A549 (cell line): ENCODE measurements around the gene ZC3H12D. TPM values are rescaled to one million over a fixed set of nuclear protein-coding genes. Genes with fewer than 3 reads are reported as not detected.
A peak's percentile ranks its signal among the peaks of the same experiment; 100 is the strongest.

ENCODE experiments used
- ATAC-seq, 2 experiments: fragments of 200-7000 bp in 1 of 2; fragments of >200 bp in 1 of 2; cut with Nextera tagmentation in 1 of 2; cut with Tn5 transposase in 1 of 2; 3 replicates each; pipeline versions ENCODE4 v1.8.0 to v1.9.1; 2018 to 2020; ENCODE audit warnings: mild to moderate bottlenecking in 1 of 2, moderate library complexity in 1 of 2
- CTCF ChIA-PET: fragments of 300-600 bp; sonication (Branson Sonifier 250); formaldehyde crosslinking; extraction: SDS; loops from one replicate; lab custom pipeline; 2021; ENCODE audit warnings: antibody characterized with exemption, inconsistent platforms; lab: Yijun Ruan, JAX
- POLR2A ChIA-PET: fragments of 350-600 bp; formaldehyde crosslinking; extraction: SDS; loops from one replicate; lab custom pipeline; 2021; ENCODE audit warnings: antibody characterized with exemption, inconsistent platforms; lab: Yijun Ruan, JAX
- DNase-seq, 2 experiments: peaks; one replicate each; pipeline versions ENCODE4 v3.0.0 to v3.0.0-alpha.2; 2011 to 2016; ENCODE audit warnings: low read depth in 1 of 2, low spot score in 1 of 2
- FAIRE-seq: peaks from 2 replicates; lab custom pipeline; 2011; peaks lifted over from hg19 to GRCh38; lab: Jason Lieb, UNC
- H3K27ac ChIP-seq, 2 experiments: fragments of >200 bp; sonication (Bioruptor Twin); formaldehyde crosslinking; 3 replicates each; pipeline ENCODE4 v1.5.1; 2016 to 2017
- H3K4me1 ChIP-seq: fragments of >200 bp; sonication (Bioruptor Twin); formaldehyde crosslinking; 3 replicates; pipeline ENCODE4 v1.6.1; 2016
- H3K4me2 ChIP-seq: fragments of >200 bp; sonication (Bioruptor Twin); formaldehyde crosslinking; 3 replicates; pipeline ENCODE4 v1.6.1; 2016
- H3K4me3 ChIP-seq: fragments of >200 bp; sonication (Bioruptor Twin); formaldehyde crosslinking; 3 replicates; pipeline ENCODE4 v1.5.1; 2016
- H3K9me3 ChIP-seq: fragments of >200 bp; sonication (Bioruptor Twin); formaldehyde crosslinking; 3 replicates; pipeline ENCODE4 v1.6.1; 2016
- ATOH8 ChIP-seq: fragments of 250-450 bp; sonication (Bioruptor Pico); IDR thresholded peaks from 2 replicates; pipeline ENCODE4 v1.5.0; 2020; ENCODE audit warnings: low read depth, mild to moderate bottlenecking, moderate library complexity
- CEBPB ChIP-seq, 2 experiments: fragments of >200 bp in 1 of 2; sonication (Bioruptor Twin) in 1 of 2; formaldehyde crosslinking in 1 of 2; IDR thresholded peaks; 2 replicates each; pipeline ENCODE4 v1.6.1; 2012 to 2016
- CHD2 ChIP-seq: fragments of 150-350 bp; IDR thresholded peaks from 2 replicates; pipeline ENCODE4 v1.6.1; 2014; ENCODE audit warnings: low read length; ENCODE audit not compliant: partially characterized antibody
- CTCF ChIP-seq: fragments of >200 bp; sonication (Bioruptor Twin); formaldehyde crosslinking; IDR thresholded peaks from 3 replicates; pipeline ENCODE4 v1.5.1; 2016
- E2F6 ChIP-seq: IDR thresholded peaks from 2 replicates; pipeline ENCODE4 v1.6.1; 2012; ENCODE audit warnings: low read depth, borderline replicate concordance
- EHF ChIP-seq: fragments of 250-450 bp; sonication (Bioruptor Pico); IDR thresholded peaks from 2 replicates; pipeline ENCODE4 v1.5.0; 2020; ENCODE audit warnings: mild to moderate bottlenecking
- EP300 ChIP-seq, 2 experiments: fragments of >200 bp; sonication (Bioruptor Twin); formaldehyde crosslinking; IDR thresholded peaks; 2 replicates in 1 of 2; 3 replicates in 1 of 2; pipeline ENCODE4 v1.6.1; 2016 to 2017
- FOSB ChIP-seq: fragments of 250-450 bp; sonication (Bioruptor Pico); IDR thresholded peaks from 2 replicates; pipeline ENCODE4 v1.5.0; 2020; ENCODE audit warnings: mild to moderate bottlenecking, moderate library complexity
- FOSL2 ChIP-seq, 2 experiments: fragments of 450-650 bp in 1 of 2; fragments of >200 bp in 1 of 2; sonication (Bioruptor Twin) in 1 of 2; formaldehyde crosslinking; IDR thresholded peaks; 2 replicates each; pipeline versions ENCODE4 v1.5.0 to v1.6.1; 2016 to 2020; ENCODE audit warnings: mild to moderate bottlenecking in 1 of 2, moderate library complexity in 1 of 2
- GATA3 ChIP-seq: IDR thresholded peaks from 2 replicates; pipeline ENCODE4 v1.6.1; 2012; ENCODE audit warnings: borderline replicate concordance
- HES2 ChIP-seq: fragments of >200 bp; sonication (Bioruptor Twin); formaldehyde crosslinking; IDR thresholded peaks from 2 replicates; pipeline ENCODE4 v1.6.1; 2016
- HOXB5 ChIP-seq: fragments of 250-450 bp; sonication (Bioruptor Pico); IDR thresholded peaks from 2 replicates; pipeline ENCODE4 v1.5.0; 2020; ENCODE audit warnings: mild to moderate bottlenecking, moderate library complexity
- JUNB ChIP-seq: fragments of >200 bp; sonication (Bioruptor Twin); formaldehyde crosslinking; IDR thresholded peaks from 2 replicates; pipeline ENCODE4 v1.6.1; 2016
- KDM1A ChIP-seq: fragments of 200-600 bp; sonication (generic); IDR thresholded peaks from 2 replicates; pipeline ENCODE4 v1.6.1; 2016; ENCODE audit warnings: low read depth, mild to moderate bottlenecking
- MAX ChIP-seq: IDR thresholded peaks from 2 replicates; pipeline ENCODE4 v1.6.1; 2012
- NFE2L2 ChIP-seq: fragments of 150-350 bp; conservative IDR thresholded peaks from 2 replicates; pipeline ENCODE4 v1.6.1; 2014; ENCODE audit warnings: low read length
- NPAS2 ChIP-seq: fragments of 250-450 bp; sonication (Bioruptor Pico); IDR thresholded peaks from 2 replicates; pipeline ENCODE4 v1.8.0; 2022; ENCODE audit warnings: mild to moderate bottlenecking, moderate library complexity, borderline replicate concordance
- PHF8 ChIP-seq: fragments of 200-600 bp; sonication (generic); IDR thresholded peaks from 2 replicates; pipeline ENCODE4 v1.6.1; 2016; ENCODE audit warnings: low read depth, mild to moderate bottlenecking, antibody characterized with exemption, moderate library complexity, borderline replicate concordance
- POLR2A ChIP-seq: IDR thresholded peaks from 2 replicates; pipeline ENCODE4 v1.6.1; 2012; ENCODE audit warnings: mild to moderate bottlenecking, low read length
- POLR2AphosphoS2 ChIP-seq: conservative IDR thresholded peaks from 2 replicates; pipeline ENCODE4 v1.6.1; 2012; ENCODE audit warnings: low read length, improper control_type of control experiment, inconsistent platforms
- RAD21 ChIP-seq, 2 experiments: fragments of >200 bp in 1 of 2; sonication (Bioruptor Twin) in 1 of 2; formaldehyde crosslinking in 1 of 2; IDR thresholded peaks in 1 of 2; conservative IDR thresholded peaks in 1 of 2; 2 replicates in 1 of 2; 3 replicates in 1 of 2; pipeline ENCODE4 v1.6.1; 2012 to 2018; ENCODE audit warnings: inconsistent platforms in 1 of 2
- RARB ChIP-seq: fragments of 250-450 bp; sonication (Bioruptor Pico); IDR thresholded peaks from 2 replicates; pipeline ENCODE4 v1.8.0; 2021; ENCODE audit warnings: mild to moderate bottlenecking, moderate library complexity
- RCOR1 ChIP-seq: fragments of 150-350 bp; IDR thresholded peaks from 2 replicates; pipeline ENCODE4 v1.6.1; 2014; ENCODE audit warnings: antibody characterized with exemption, low read length, low read depth
- TP53 ChIP-seq: fragments of 250-450 bp; sonication (Bioruptor Pico); IDR thresholded peaks from 2 replicates; pipeline ENCODE4 v1.5.0; 2021; ENCODE audit warnings: mild to moderate bottlenecking, moderate library complexity
- USF2 ChIP-seq: fragments of 450-650 bp; IDR thresholded peaks from 2 replicates; pipeline ENCODE4 v1.6.1; 2014; ENCODE audit warnings: antibody characterized with exemption
- ZC3H11A ChIP-seq: fragments of 450-650 bp; IDR thresholded peaks from 2 replicates; pipeline ENCODE4 v1.6.1; 2014; ENCODE audit warnings: antibody characterized with exemption, mild to moderate bottlenecking
- ZSCAN20 ChIP-seq: fragments of 250-450 bp; sonication (Bioruptor Pico); IDR thresholded peaks from 2 replicates; pipeline ENCODE4 v1.8.0; 2022; ENCODE audit warnings: mild to moderate bottlenecking, moderate library complexity
- WGBS: methylation state at CpG from one replicate; pipeline ENCODE4 v1.1.6; 2017; ENCODE audit errors: missing lambda C conversion rate; 5-methylcytosine and 5-hydroxymethylcytosine counted together
- polyA plus RNA-seq, 4 experiments: library from polyadenylated mRNA; depleted of rRNA in 3 of 4; stranded (reverse); fragments of >200 nt; fragmentation: RNase III in 1 of 4; extraction: RNeasy Plus Mini Kit Qiagen cat#74134 plus additional on column Dnase treatment in 1 of 4; gene quantifications; 2 replicates in 3 of 4; 3 replicates in 1 of 4; pipeline ENCODE4 v1.2.3, GENCODE V29; 2011 to 2017

ZC3H12D gene
- polyA plus RNA-seq, 2 of the 4 experiments (the other 2 are of a cell fraction): 0.04 to 0.12 TPM

GRCh38 chr6:149473080-149474052 is 11.4 kb downstream of the ZC3H12D start:
- FAIRE-seq: no peak
- Histone ChIP-seq H3K4me2 (peak overlapping the region; percentile 54), H3K9me3 (no peaks in the 10 kb centered on the region), H3K27ac (peak overlapping the region in 1 of 2 experiments; percentile 27; a peak in 2 of 6 replicates), H3K4me1 (peaks cover 10% of the 10 kb centered on the region; the same call in 2 of the 3 replicates), H3K4me3 (no peak overlapping the region)
- ChIA-PET POLR2A (no interaction called here), CTCF (interaction anchor here (0.7 to 2.2 kb wide), 4 partner anchors 9 to 445 kb away, joined by 3 to 8 read pairs (median 3); no protein-coding TSS in a partner anchor)
- 45% methylated on average over 10 of the region's 21 CpGs for WGBS
- DNase-seq: peak; percentile 12 to 41
- TF ChIP-seq CHD2: no peak
- no peak for TF ChIP-seq CTCF
- no peak for TF ChIP-seq PHF8
- TF ChIP-seq ZSCAN20 (CRISPR knock-in tag): no peak
- no peak for TF ChIP-seq POLR2A
- TF ChIP-seq RCOR1: no peak
- TF ChIP-seq MAX: no peak
- TF ChIP-seq ZC3H11A: no peak
- TF ChIP-seq HES2: no peak
- TF ChIP-seq CEBPB (IDR thresholded peaks at IDR 0.05): no peak
- TF ChIP-seq RARB (CRISPR knock-in tag): no peak
- TF ChIP-seq NPAS2: no peak
- no peak for TF ChIP-seq ATOH8 (CRISPR knock-in tag)
- TF ChIP-seq HOXB5 (CRISPR knock-in tag): no peak
- TF ChIP-seq KDM1A: no peak
- TF ChIP-seq E2F6: no peak
- no peak for TF ChIP-seq RAD21 (conservative IDR thresholded peaks at IDR 0.05 in 1 of 2, IDR thresholded peaks at IDR 0.05 in 1 of 2)
- peak; percentile 84; a peak in 5 of 6 replicates for ATAC-seq

GRCh38 chr6:149472241-149472640 is 12.6 kb downstream of the ZC3H12D start:
- no peak for TF ChIP-seq JUNB
- TF ChIP-seq USF2: no peak
- no peak for TF ChIP-seq EP300 (IDR thresholded peaks at IDR 0.05)
- no peak for TF ChIP-seq FOSB (CRISPR knock-in tag)
- TF ChIP-seq GATA3: no peak
- no peak for TF ChIP-seq EHF (CRISPR knock-in tag)
- TF ChIP-seq POLR2A: no peak
- no peak for TF ChIP-seq TP53 (CRISPR knock-in tag)
- no peak for TF ChIP-seq NFE2L2
- no peak for TF ChIP-seq RCOR1
- no peak for TF ChIP-seq FOSL2 (IDR thresholded peaks at IDR 0.05)
- TF ChIP-seq FOSL2 (CRISPR knock-in tag; IDR thresholded peaks at IDR 0.05): no peak
- no peak for TF ChIP-seq POLR2AphosphoS2
- no peak for TF ChIP-seq NPAS2
- DNase-seq: no peak
- Histone ChIP-seq H3K27ac (no peak overlapping the region), H3K4me3 (no peak overlapping the region), H3K4me1 (peaks cover 10% of the 10 kb centered on the region; the same call in 2 of the 3 replicates), H3K4me2 (no peak overlapping the region), H3K9me3 (no peaks in the 10 kb centered on the region)
- no peak for ATAC-seq
- ChIA-PET CTCF (no interaction called here), POLR2A (no interaction called here)
- FAIRE-seq: no peak
- WGBS: 84% methylated on average over 5 of the region's 5 CpGs
